Esophagus muscularis mucosa (tissue), 4 donors: Measurements from ENCODE around the gene PRR27.

Experiments used
- CTCF ChIP-seq, 3 experiments: fragments of 200-600 bp in 2 of 3; fragments of 450-650 bp in 1 of 3; sonication (generic) in 2 of 3; IDR thresholded peaks; one replicate each; pipeline ENCODE4 v1.5.1; 2017 to 2019; ENCODE audit warnings: antibody characterized with exemption in 3 of 3, mild to moderate bottlenecking in 2 of 3, moderate library complexity in 1 of 3
- EP300 ChIP-seq: sonication (generic); formaldehyde crosslinking; IDR thresholded peaks from one replicate; pipeline ENCODE4 v1.6.1; 2017; ENCODE audit warnings: antibody characterized with exemption
- POLR2A ChIP-seq: fragments of 450-650 bp; IDR thresholded peaks from one replicate; pipeline ENCODE4 v1.6.1; 2017; ENCODE audit warnings: antibody characterized with exemption, moderate library complexity, mild to moderate bottlenecking, low read depth

DNA sequence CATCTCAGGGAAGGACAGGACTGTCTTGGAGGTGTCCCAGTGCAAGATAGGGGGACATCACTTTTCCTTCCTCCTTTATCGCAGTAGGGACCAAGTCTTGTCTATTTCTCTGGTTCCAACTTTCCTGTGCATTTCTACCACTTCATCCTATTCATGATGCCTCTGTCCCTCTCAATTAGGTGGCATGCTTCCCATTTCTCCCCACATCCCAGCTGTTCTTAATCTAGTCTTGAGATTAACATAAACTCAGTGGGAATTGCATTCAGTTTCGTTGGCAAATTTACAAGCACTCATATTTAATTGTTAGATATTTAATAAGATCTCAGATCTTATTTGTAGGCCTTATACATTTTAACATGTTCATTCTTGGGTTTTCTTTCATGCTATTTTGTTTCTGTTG lies 25.8 kb downstream of the PRR27 start:
- no peak for TF ChIP-seq CTCF (IDR thresholded peaks at IDR 0.05)
- no peak for TF ChIP-seq EP300
- no peak for TF ChIP-seq POLR2A
